ENCODE results near the gene ENGASE. TPM values are rescaled to one million over a fixed set of nuclear protein-coding genes. Genes with fewer than 3 reads are reported as not detected.
A peak's percentile ranks its signal among the peaks of the same experiment; 100 is the strongest.

ENGASE gene
- total RNA-seq (10 to 100 TPM; 34.9 to 48.5 TPM), polyA plus RNA-seq (ENCODE audit: insufficient read depth, low read depth, low replicate concordance) (20.3 TPM)
- long read RNA-seq, donor 1, partial matches to known transcripts, result 0 of 1 reads
- long read RNA-seq, donor 1, other reads (novel, unspliced or antisense), result 0 of 1 reads
- long read RNA-seq, donor 2, partial matches to known transcripts, result 0 of 1 reads
- long read RNA-seq, donor 2, other reads (novel, unspliced or antisense), result 0 of 1 reads

- intact Hi-C loops (cut with DNase I; ENCODE audit: low total_unique reads), result no loop called here
- Histone ChIP-seq H3K36me3 (ENCODE audit: low read depth, missing control alignments) (no peaks in the 10 kb centered on the region), H3K4me3 (peak within 1 kb of the TSS; percentile 74 to 78), H3K27me3 (no peaks in the 10 kb centered on the region), H3K4me1 (no peaks in the 10 kb centered on the region), H3K9me3 (no peaks in the 10 kb centered on the region), H3K27ac (peak within 1 kb of the TSS; percentile 65 to 86)
- no peak for TF ChIP-seq CTCF (IDR thresholded peaks at IDR 0.05)
- TF ChIP-seq POLR2A (IDR thresholded peaks at IDR 0.05), result no peak
- WGBS, 2 donors, result 0 to 3% methylated on average over 3 to 48 of the region's 106 CpGs
- peak; percentile 96 for DNase-seq
These were observed at the start of gene ENGASE for GRCh38 chr17:79074649-79075445. Gene ENGASE, plus strand, starts transcription at chr17:79074824. Its CDS starts 121 bp downstream, at chr17:79074945.

- peak overlapping the region in 1 of 2 donors; percentile 30 for H3K27ac ChIP-seq
- peak overlapping the region; percentile 55 to 62 for H3K4me3 ChIP-seq
- H3K27me3 ChIP-seq, result no peaks in the 10 kb centered on the region
- peaks cover 59% of the 10 kb centered on the region for H3K4me1 ChIP-seq
- no peaks in the 10 kb centered on the region for H3K9me3 ChIP-seq
- intact Hi-C loops (cut with DNase I; ENCODE audit: low total_unique reads), result no loop called here
- 29 to 33% methylated on average over 19 to 31 of the region's 31 CpGs for WGBS, 2 donors
- DNase-seq, result no peak
- no peaks in the 10 kb centered on the region for H3K36me3 ChIP-seq (ENCODE audit: low read depth, missing control alignments)
- no peak for TF ChIP-seq CTCF (IDR thresholded peaks at IDR 0.05)
- TF ChIP-seq POLR2A (IDR thresholded peaks at IDR 0.05), result no peak
These were observed 49.5 kb upstream of the ENGASE start for GRCh38 chr17:79024901-79025737.

GRCh38 chr17:79026376-79027273 lies 48.0 kb upstream of the ENGASE start:
- no peak for TF ChIP-seq CTCF (IDR thresholded peaks at IDR 0.05)
- TF ChIP-seq POLR2A (IDR thresholded peaks at IDR 0.05), result no peak
- intact Hi-C loops (cut with DNase I; ENCODE audit: low total_unique reads), result no loop called here
- no peaks in the 10 kb centered on the region for H3K36me3 ChIP-seq (ENCODE audit: low read depth, missing control alignments)
- peaks cover 59% of the 10 kb centered on the region for H3K4me1 ChIP-seq
- no peaks in the 10 kb centered on the region for H3K27me3 ChIP-seq
- no peak overlapping the region for H3K4me3 ChIP-seq
- 54 to 56% methylated on average over 11 to 16 of the region's 16 CpGs for WGBS, 2 donors
- H3K27ac ChIP-seq, result no peak overlapping the region
- no peaks in the 10 kb centered on the region for H3K9me3 ChIP-seq
- peak; percentile 50 for DNase-seq

- peaks cover 55% of the 10 kb centered on the region for H3K4me1 ChIP-seq
- intact Hi-C loops (cut with DNase I; ENCODE audit: low total_unique reads), result no loop called here
- no peak overlapping the region for H3K27ac ChIP-seq
- H3K27me3 ChIP-seq, result no peaks in the 10 kb centered on the region
- H3K9me3 ChIP-seq, result no peaks in the 10 kb centered on the region
- no peak overlapping the region for H3K4me3 ChIP-seq
- TF ChIP-seq POLR2A (IDR thresholded peaks at IDR 0.05) (no peak), CTCF (IDR thresholded peaks at IDR 0.05) (no peak)
- H3K36me3 ChIP-seq (ENCODE audit: low read depth, missing control alignments), result no peaks in the 10 kb centered on the region
- no peak for DNase-seq
- WGBS, 2 donors, result 33 to 52% methylated on average over 3 to 10 of the region's 10 CpGs
These were observed 47.2 kb upstream of the ENGASE start for GRCh38 chr17:79027274-79027924.

Measured in testis (tissue), 5 donors.